Caco-2 (cell line): ENCODE results near the gene MAD1L1. TPM values are rescaled to one million over a fixed set of nuclear protein-coding genes. Genes with fewer than 3 reads are reported as not detected.
A peak's percentile ranks its signal among the peaks of the same experiment; 100 is the strongest.

Experiments used
- BruUV-seq: library from RNA; stranded (reverse); fragments of 400-500 nt; replicated peaks from 2 replicates; lab custom pipeline; 2021; lab: Mats Ljungman, UMichigan
- CTCF ChIA-PET: fragments of 300-600 bp; sonication (Branson Sonifier 250); formaldehyde crosslinking; loops from one replicate; lab custom pipeline; 2022; ENCODE audit warnings: antibody characterized with exemption; lab: Charles Lee
- POLR2A ChIA-PET: fragments of 300-600 bp; sonication (Branson Sonifier 250); formaldehyde crosslinking; loops from one replicate; lab custom pipeline; 2022; ENCODE audit warnings: antibody characterized with exemption; lab: Charles Lee
- DNase-seq, 2 experiments: peaks; one replicate each; pipeline versions ENCODE4 v3.0.0 to v3.0.0-alpha.2; 2020 to 2022
- H3K27me3 ChIP-seq: replicated peaks from 2 replicates; pipeline ENCODE4 v1.6.0; 2011; ENCODE audit warnings: low read length; ENCODE audit not compliant: control insufficient read depth, insufficient read depth
- H3K36me3 ChIP-seq: 2 replicates; pipeline ENCODE4 v1.5.1; 2011; ENCODE audit warnings: low read length; ENCODE audit not compliant: control insufficient read depth, insufficient read depth
- H3K4me1 ChIP-seq: fragments of 250-450 bp; sonication (Bioruptor Pico); 2 replicates; pipeline ENCODE4 v1.5.1; 2020; ENCODE audit warnings: mild to moderate bottlenecking
- H3K4me3 ChIP-seq: 2 replicates; pipeline ENCODE4 v1.5.1; 2011; ENCODE audit warnings: low read depth, mild to moderate bottlenecking, control low read depth, low read length
- H3K9me3 ChIP-seq: fragments of 250-450 bp; sonication (Bioruptor Pico); 2 replicates; pipeline ENCODE4 v1.5.1; 2020; ENCODE audit warnings: mild to moderate bottlenecking, moderate library complexity
- H3K27ac Mint-ChIP-seq: one replicate; pipeline ENCODE4 v1.8.0; 2022; ENCODE audit warnings: mixed read lengths; ENCODE audit not compliant: unreplicated experiment
- H3K27me3 Mint-ChIP-seq: one replicate; pipeline ENCODE4 v1.8.0; 2022; ENCODE audit warnings: mixed read lengths; ENCODE audit not compliant: insufficient read depth, unreplicated experiment
- H3K36me3 Mint-ChIP-seq: one replicate; pipeline ENCODE4 v1.8.0; 2022; ENCODE audit warnings: mild to moderate bottlenecking, mixed read lengths; ENCODE audit not compliant: insufficient read depth, unreplicated experiment
- H3K4me1 Mint-ChIP-seq: one replicate; pipeline ENCODE4 v1.8.0; 2022; ENCODE audit warnings: low read depth, mixed read lengths; ENCODE audit not compliant: unreplicated experiment
- H3K4me3 Mint-ChIP-seq: one replicate; pipeline ENCODE4 v1.8.0; 2022; ENCODE audit warnings: mild to moderate bottlenecking, moderate library complexity, mixed read lengths; ENCODE audit not compliant: unreplicated experiment
- H3K9me3 Mint-ChIP-seq: one replicate; pipeline ENCODE4 v1.8.0; 2022; ENCODE audit warnings: mixed read lengths; ENCODE audit not compliant: unreplicated experiment
- intact Hi-C: fragments of 100-400 bp; cut with micrococcal nuclease; formaldehyde crosslinking; loops from one replicate; pipeline ENCODE4 v1.10.0; 2022; ENCODE audit not compliant: unreplicated experiment
- total RNA-seq: library from RNA; stranded (reverse); gene quantifications from 2 replicates; pipeline ENCODE4 v1.2.3, GENCODE V29; 2022
- TF ChIP-seq, protein P1 (sequence below), 2 experiments: fragments of 200-600 bp in 1 of 2; IDR thresholded peaks; 1 replicate in 1 of 2; 2 replicates in 1 of 2; pipeline versions ENCODE4 v1.5.1 to v1.8.0; 2011 to 2022; ENCODE audit warnings: antibody characterized with exemption in 1 of 2, control low read depth in 1 of 2, inconsistent platforms in 1 of 2, low read depth in 1 of 2, low read length in 1 of 2, mild to moderate bottlenecking in 1 of 2, moderate library complexity in 1 of 2; ENCODE audit not compliant: insufficient read depth in 1 of 2, severe bottlenecking in 1 of 2, unreplicated experiment in 1 of 2

MAD1L1 gene
- total RNA-seq, 1 experiment from 2014 or later: 58.6 TPM

DNA sequence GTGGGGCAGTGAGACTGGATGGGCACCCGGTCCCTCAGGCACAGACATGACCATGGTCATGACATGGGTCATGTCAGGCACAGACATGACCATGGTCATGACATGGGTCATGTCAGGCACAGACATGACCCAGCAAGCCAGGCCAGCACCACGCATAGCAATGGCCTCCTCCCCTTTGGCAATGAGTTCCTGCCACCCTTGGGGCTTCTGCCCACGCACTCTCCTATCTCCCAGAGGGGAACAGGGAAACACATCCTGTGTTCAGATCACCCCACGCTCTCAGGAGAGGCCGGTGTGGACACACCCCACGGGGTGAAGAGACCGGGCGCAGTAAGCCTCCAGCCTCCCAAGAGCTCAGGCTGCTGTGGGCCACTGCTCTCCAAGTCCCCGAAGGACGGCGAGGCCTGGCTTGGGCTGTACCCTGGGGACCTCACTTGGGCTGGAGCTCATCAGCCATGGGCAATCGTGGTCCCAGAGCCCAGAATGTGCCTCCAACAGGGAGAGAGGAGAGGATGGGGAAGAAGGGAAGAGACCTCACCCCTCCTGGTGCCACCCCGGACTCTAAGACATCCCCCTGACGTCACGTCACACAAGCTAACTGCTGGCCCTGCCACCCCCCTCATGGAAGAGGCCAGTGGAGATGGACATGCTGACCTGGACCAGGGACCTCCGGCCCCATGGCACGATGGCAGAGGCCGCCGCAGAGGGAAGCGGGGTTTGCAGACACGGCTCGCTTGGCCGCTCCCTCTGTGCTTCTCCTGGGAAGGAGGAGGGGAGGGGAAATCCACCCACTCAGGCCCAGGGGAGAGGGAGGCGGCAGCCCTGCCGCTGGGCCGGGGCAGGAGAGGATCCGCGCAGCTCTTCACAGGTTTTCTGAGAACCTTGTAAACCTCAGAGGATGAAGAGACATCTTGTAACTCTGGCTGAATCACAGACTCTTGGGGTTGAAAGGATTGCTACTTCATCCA lies 293.0 kb downstream of the MAD1L1 start:
- no peak for DNase-seq
- Mint-ChIP-seq H3K36me3 (peaks cover 34% of the 10 kb centered on the region), H3K4me3 (no peak overlapping the region), H3K9me3 (no peaks in the 10 kb centered on the region), H3K27me3 (no peaks in the 10 kb centered on the region), H3K27ac (no peak overlapping the region), H3K4me1 (no peaks in the 10 kb centered on the region)
- no peaks in the 10 kb centered on the region for H3K9me3 ChIP-seq
- intact Hi-C loops: no loop called here
- H3K36me3 ChIP-seq: no peaks in the 10 kb centered on the region
- ChIA-PET CTCF (no interaction called here), POLR2A (no interaction called here)
- H3K27me3 ChIP-seq: no peaks in the 10 kb centered on the region
- TF ChIP-seq, protein P1, sequence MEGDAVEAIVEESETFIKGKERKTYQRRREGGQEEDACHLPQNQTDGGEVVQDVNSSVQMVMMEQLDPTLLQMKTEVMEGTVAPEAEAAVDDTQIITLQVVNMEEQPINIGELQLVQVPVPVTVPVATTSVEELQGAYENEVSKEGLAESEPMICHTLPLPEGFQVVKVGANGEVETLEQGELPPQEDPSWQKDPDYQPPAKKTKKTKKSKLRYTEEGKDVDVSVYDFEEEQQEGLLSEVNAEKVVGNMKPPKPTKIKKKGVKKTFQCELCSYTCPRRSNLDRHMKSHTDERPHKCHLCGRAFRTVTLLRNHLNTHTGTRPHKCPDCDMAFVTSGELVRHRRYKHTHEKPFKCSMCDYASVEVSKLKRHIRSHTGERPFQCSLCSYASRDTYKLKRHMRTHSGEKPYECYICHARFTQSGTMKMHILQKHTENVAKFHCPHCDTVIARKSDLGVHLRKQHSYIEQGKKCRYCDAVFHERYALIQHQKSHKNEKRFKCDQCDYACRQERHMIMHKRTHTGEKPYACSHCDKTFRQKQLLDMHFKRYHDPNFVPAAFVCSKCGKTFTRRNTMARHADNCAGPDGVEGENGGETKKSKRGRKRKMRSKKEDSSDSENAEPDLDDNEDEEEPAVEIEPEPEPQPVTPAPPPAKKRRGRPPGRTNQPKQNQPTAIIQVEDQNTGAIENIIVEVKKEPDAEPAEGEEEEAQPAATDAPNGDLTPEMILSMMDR (IDR thresholded peaks at IDR 0.05; ENCODE audit: insufficient read depth in 1 of 2, low read depth in 1 of 2, low read length in 1 of 2, severe bottlenecking in 1 of 2, unreplicated experiment in 1 of 2): no peak
- H3K4me3 ChIP-seq: no peak overlapping the region
- no peaks in the 10 kb centered on the region for H3K4me1 ChIP-seq
- BruUV-seq: no TSS peak

DNA sequence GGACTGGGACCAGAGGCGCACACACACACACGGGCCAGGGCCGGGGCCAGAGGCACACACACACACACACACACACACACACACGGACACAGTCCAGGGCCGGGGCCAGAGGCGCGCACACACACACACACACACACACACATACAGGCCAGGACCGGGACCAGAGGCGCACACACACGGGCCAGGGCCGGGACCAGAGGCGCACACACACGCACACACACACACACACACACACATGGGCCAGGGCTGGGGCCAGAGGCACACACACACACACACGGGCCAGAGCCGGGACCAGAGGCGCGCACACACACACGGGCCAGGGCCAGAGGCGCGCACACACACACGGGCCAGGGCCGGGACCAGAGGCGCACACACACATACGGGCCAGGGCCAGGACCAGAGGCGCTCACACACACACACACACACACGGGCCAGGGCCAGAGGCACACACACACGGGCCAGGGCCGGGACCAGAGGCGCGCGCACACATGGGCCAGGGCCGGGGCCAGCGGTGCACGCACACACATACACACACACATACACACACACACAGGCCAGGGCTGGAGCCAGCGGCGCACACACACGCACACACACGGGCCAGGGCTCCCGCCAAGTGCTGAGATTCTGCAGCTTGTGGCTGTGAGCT lies 293.8 kb downstream of the MAD1L1 start:
- TF ChIP-seq, protein P1 (IDR thresholded peaks at IDR 0.05; ENCODE audit: insufficient read depth in 1 of 2, low read depth in 1 of 2, low read length in 1 of 2, severe bottlenecking in 1 of 2, unreplicated experiment in 1 of 2): no peak
- Histone ChIP-seq H3K4me1 (no peaks in the 10 kb centered on the region), H3K4me3 (no peak overlapping the region), H3K9me3 (no peaks in the 10 kb centered on the region), H3K27me3 (no peaks in the 10 kb centered on the region), H3K36me3 (no peaks in the 10 kb centered on the region)
- no peaks in the 10 kb centered on the region for H3K27me3 Mint-ChIP-seq
- H3K9me3 Mint-ChIP-seq: no peaks in the 10 kb centered on the region
- ChIA-PET POLR2A (no interaction called here), CTCF (no interaction called here)
- H3K27ac Mint-ChIP-seq: peak overlapping the region; percentile 69
- H3K4me3 Mint-ChIP-seq: no peak overlapping the region
- H3K4me1 Mint-ChIP-seq: no peaks in the 10 kb centered on the region
- intact Hi-C loops: no loop called here
- BruUV-seq: no TSS peak
- no peak for DNase-seq
- peaks cover 42% of the 10 kb centered on the region for H3K36me3 Mint-ChIP-seq

DNA sequence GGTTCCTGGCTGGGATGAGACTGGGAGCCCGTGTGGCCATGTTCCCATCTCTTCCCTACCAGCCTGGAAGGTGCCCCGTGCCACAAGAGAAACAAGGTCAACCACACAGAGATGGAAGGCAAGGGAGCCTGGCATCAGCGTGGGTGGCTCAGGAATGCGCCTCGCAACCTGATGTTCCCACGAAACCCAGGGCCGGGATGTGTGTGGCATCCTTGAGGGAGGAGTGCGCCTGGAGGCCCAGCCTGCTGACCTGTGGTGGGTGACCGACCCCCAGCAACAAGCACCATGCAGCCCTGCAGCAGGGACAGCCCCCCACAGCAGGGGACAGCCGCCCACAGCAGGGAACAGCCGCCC lies 295.5 kb downstream of the MAD1L1 start:
- H3K36me3 ChIP-seq: no peaks in the 10 kb centered on the region
- DNase-seq: no peak
- BruUV-seq: no TSS peak
- TF ChIP-seq, protein P1 (IDR thresholded peaks at IDR 0.05; ENCODE audit: insufficient read depth in 1 of 2, low read depth in 1 of 2, low read length in 1 of 2, severe bottlenecking in 1 of 2, unreplicated experiment in 1 of 2): no peak
- Mint-ChIP-seq H3K4me3 (no peak overlapping the region), H3K9me3 (peaks cover 10% of the 10 kb centered on the region), H3K27me3 (no peaks in the 10 kb centered on the region), H3K4me1 (no peaks in the 10 kb centered on the region), H3K36me3 (peaks cover 38% of the 10 kb centered on the region), H3K27ac (no peak overlapping the region)
- ChIA-PET POLR2A (no interaction called here), CTCF (no interaction called here)
- no peaks in the 10 kb centered on the region for H3K9me3 ChIP-seq
- H3K27me3 ChIP-seq: no peaks in the 10 kb centered on the region
- H3K4me3 ChIP-seq: no peak overlapping the region
- intact Hi-C loops: no loop called here
- H3K4me1 ChIP-seq: no peaks in the 10 kb centered on the region
